ENCODE measurements around the gene PLEKHJ1.

DNA sequence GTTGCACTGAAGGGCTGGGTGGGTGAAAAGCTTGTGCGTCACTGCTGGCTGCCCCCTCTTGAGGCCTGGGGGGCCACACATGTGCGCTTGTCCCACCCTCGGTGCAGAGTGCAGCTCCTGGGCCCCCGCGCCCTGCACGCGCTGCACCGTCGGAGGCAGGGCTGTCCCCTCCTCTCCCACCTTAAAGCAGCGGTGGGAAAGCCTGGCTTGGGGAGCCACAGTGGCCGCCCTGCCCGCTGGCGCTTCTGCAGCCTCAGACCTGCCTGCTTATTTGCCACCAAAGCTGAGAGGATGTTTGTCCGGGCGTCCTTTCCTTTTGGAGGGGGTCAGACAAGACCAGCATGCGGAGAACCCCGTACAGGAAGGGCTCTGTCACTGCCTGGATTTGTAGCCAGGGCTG, 26.7 kb downstream of the PLEKHJ1 start:
- no peak for TF ChIP-seq CTCF (IDR thresholded peaks at IDR 0.05)
- TF ChIP-seq POLR2A (IDR thresholded peaks at IDR 0.05), result no peak
